Measurements from ENCODE around the gene GSTA2. TPM values are rescaled to one million over a fixed set of nuclear protein-coding genes. Genes with fewer than 3 reads are reported as not detected.
"Not testable (repeated sequence)": the region's sequence is repeated elsewhere in the genome, so short reads cannot be mapped to it uniquely, and the experiment has no call there.

Gene GSTA2
- total and polyA plus RNA-seq, 10 of the 15 experiments (the other 5 are each of a cell fraction or from before 2014, with no cell fraction given) = not detected

DNA sequence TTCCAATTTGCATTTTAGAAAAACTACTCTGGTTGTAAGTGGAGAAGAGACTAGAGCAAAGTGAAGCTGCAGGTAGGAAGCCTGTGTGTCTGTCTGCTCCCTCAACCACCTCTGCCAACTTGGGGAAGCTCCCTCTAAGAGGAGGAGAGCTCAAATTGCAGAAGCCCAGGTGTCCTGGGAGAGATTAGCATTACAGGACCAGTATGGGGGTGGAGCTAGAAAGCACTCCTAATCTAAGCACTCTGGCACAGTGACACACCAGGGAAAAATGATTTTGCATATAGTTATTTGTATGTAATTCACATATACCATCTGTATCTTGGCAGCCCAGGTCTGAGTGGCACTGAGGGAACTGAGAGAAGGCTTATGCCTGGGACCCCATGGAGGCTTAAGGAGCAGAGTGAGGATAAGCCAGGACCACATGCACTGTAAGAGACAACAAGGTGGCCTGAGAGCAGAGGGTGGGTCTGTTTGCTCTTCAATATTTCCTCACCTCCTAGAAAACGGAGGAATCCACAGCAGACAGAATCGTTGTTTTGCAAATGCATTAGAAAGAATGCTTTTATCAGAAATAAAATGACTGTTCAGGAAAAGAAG, 13.6 kb downstream of the GSTA2 start:
- ChIA-PET RAD21 (ENCODE audit: unreplicated experiment) (no interaction called here), CTCF (no interaction called here), SMC1A (ENCODE audit: uncharacterized antibody, unreplicated experiment) (interaction anchor here (0.7 kb wide), 1 partner anchor 22 kb away, joined by 3 read pairs; no protein-coding TSS in a partner anchor), POLR2A (no interaction called here)
- intact Hi-C loops (cut with micrococcal nuclease; ENCODE audit: unreplicated experiment) = no loop called here
- 0% methylated on average over 2 of the region's 2 CpGs for WGBS (ENCODE audit: insufficient coverage, insufficient replicate concordance, low lambda C conversion rate, missing lambda C conversion rate)
- Histone ChIP-seq H3K9me3 (replicated peaks; ENCODE audit: control insufficient read depth, insufficient read depth, low read length) (no peaks in the 10 kb centered on the region), H4K20me1 (ENCODE audit: control insufficient read depth, insufficient read depth) (no peaks in the 10 kb centered on the region), H3K4me3 (no peak overlapping the region), H3K4me1 (ENCODE audit: control insufficient read depth, insufficient read depth, low read length) (no peaks in the 10 kb centered on the region), H3K9ac (ENCODE audit: control insufficient read depth, insufficient read depth, low read length) (no peak overlapping the region), H3K79me2 (ENCODE audit: control insufficient read depth, insufficient read depth, low read length) (no peaks in the 10 kb centered on the region), H3K36me3 (ENCODE audit: control insufficient read depth in 2 of 2, insufficient read depth in 2 of 2, low read length in 1 of 2) (no peaks in the 10 kb centered on the region), H2AFZ (ENCODE audit: control insufficient read depth, low read depth, low read length) (no peak overlapping the region), H3K27ac (ENCODE audit: control insufficient read depth, insufficient read depth) (no peak overlapping the region), H3K4me2 (ENCODE audit: control insufficient read depth, insufficient read depth) (no peak overlapping the region), H3K27me3 (replicated peaks in 1 of 2; ENCODE audit: control insufficient read depth in 2 of 2, insufficient read depth in 2 of 2, low read length in 1 of 2) (no peaks in the 10 kb centered on the region)
- TF ChIP-seq TAF1 (IDR thresholded peaks at IDR 0.05; ENCODE audit: borderline replicate concordance, low read depth, low read length) = no peak
- TF ChIP-seq DPF2 (IDR thresholded peaks at IDR 0.05) = no peak
- TF ChIP-seq RFX5 (IDR thresholded peaks at IDR 0.05; ENCODE audit: low read depth, low read length) = no peak
- TF ChIP-seq, protein P1, sequence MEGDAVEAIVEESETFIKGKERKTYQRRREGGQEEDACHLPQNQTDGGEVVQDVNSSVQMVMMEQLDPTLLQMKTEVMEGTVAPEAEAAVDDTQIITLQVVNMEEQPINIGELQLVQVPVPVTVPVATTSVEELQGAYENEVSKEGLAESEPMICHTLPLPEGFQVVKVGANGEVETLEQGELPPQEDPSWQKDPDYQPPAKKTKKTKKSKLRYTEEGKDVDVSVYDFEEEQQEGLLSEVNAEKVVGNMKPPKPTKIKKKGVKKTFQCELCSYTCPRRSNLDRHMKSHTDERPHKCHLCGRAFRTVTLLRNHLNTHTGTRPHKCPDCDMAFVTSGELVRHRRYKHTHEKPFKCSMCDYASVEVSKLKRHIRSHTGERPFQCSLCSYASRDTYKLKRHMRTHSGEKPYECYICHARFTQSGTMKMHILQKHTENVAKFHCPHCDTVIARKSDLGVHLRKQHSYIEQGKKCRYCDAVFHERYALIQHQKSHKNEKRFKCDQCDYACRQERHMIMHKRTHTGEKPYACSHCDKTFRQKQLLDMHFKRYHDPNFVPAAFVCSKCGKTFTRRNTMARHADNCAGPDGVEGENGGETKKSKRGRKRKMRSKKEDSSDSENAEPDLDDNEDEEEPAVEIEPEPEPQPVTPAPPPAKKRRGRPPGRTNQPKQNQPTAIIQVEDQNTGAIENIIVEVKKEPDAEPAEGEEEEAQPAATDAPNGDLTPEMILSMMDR (IDR thresholded peaks at IDR 0.05 in 2 of 3, conservative IDR thresholded peaks at IDR 0.05 in 1 of 3; ENCODE audit: control insufficient read depth in 2 of 3, extremely low read depth in 1 of 3, insufficient read depth in 1 of 3, low read depth in 3 of 3, low read length in 3 of 3) = no peak
- TF ChIP-seq ZSCAN29 (IDR thresholded peaks at IDR 0.05) = no peak
- no peak for TF ChIP-seq E2F8 (IDR thresholded peaks at IDR 0.05; ENCODE audit: low read depth, partially characterized antibody)
- TF ChIP-seq CBFB (IDR thresholded peaks at IDR 0.05; ENCODE audit: low read depth) = no peak
- no peak for TF ChIP-seq CBX5 (IDR thresholded peaks at IDR 0.05; ENCODE audit: low read depth)
- DNase-seq (ENCODE audit: low read depth, low spot score) (no peak), FAIRE-seq (no peak), ATAC-seq (no peak)
- no TSS peak for BruUV-seq (replicated peaks)
- in situ Hi-C loops (cut with MboI) = no loop called here

DNA sequence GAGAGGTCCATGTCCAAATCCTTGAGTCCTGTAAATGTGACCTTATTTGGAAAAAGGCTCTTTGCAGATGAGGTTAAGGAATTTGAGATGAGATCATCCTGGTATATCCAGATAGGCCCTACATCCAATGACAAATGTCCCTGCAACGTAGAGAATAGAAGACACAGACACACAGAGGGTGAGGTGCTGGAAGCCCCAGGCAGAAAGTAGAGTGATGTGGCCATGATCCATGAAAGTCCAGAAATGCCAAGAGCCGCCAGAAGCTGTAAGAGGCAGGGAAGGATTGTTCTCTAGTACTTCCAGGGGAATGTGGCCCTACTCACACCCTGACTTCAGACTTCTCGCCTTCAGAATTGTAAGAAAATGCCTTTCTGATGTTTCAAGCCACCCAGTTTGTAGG, 16.0 kb downstream of the GSTA2 start:
- H3K4me3 ChIP-seq; POLR2A ChIA-PET; SMC1A ChIA-PET (ENCODE audit: uncharacterized antibody, unreplicated experiment); H2AFZ ChIP-seq (ENCODE audit: control insufficient read depth, low read depth, low read length); BruUV-seq (replicated peaks); H3K79me2 ChIP-seq (ENCODE audit: control insufficient read depth, insufficient read depth, low read length); H3K27me3 ChIP-seq (replicated peaks in 1 of 2; ENCODE audit: control insufficient read depth in 2 of 2, insufficient read depth in 2 of 2, low read length in 1 of 2); CTCF ChIA-PET; H3K27ac ChIP-seq (ENCODE audit: control insufficient read depth, insufficient read depth); H3K4me1 ChIP-seq (ENCODE audit: control insufficient read depth, insufficient read depth, low read length); H3K9me3 ChIP-seq (replicated peaks; ENCODE audit: control insufficient read depth, insufficient read depth, low read length); in situ Hi-C loops (cut with MboI); RAD21 ChIA-PET (ENCODE audit: unreplicated experiment); ATAC-seq; FAIRE-seq; H3K4me2 ChIP-seq (ENCODE audit: control insufficient read depth, insufficient read depth); H4K20me1 ChIP-seq (ENCODE audit: control insufficient read depth, insufficient read depth); H3K36me3 ChIP-seq (ENCODE audit: control insufficient read depth in 2 of 2, insufficient read depth in 2 of 2, low read length in 1 of 2); intact Hi-C loops (cut with micrococcal nuclease; ENCODE audit: unreplicated experiment); DNase-seq (ENCODE audit: low read depth, low spot score); H3K9ac ChIP-seq (ENCODE audit: control insufficient read depth, insufficient read depth, low read length): not testable (repeated sequence)
- 0% methylated on average over 3 of the region's 3 CpGs for WGBS (ENCODE audit: insufficient coverage, insufficient replicate concordance, low lambda C conversion rate, missing lambda C conversion rate)
